ENCODE results near the gene FGF6. TPM values are rescaled to one million over a fixed set of nuclear protein-coding genes. Genes with fewer than 3 reads are reported as not detected.

Gene FGF6
- polyA plus RNA-seq, 1 of the 3 experiments (the other 2 are of a cell fraction), result not detected

DNA sequence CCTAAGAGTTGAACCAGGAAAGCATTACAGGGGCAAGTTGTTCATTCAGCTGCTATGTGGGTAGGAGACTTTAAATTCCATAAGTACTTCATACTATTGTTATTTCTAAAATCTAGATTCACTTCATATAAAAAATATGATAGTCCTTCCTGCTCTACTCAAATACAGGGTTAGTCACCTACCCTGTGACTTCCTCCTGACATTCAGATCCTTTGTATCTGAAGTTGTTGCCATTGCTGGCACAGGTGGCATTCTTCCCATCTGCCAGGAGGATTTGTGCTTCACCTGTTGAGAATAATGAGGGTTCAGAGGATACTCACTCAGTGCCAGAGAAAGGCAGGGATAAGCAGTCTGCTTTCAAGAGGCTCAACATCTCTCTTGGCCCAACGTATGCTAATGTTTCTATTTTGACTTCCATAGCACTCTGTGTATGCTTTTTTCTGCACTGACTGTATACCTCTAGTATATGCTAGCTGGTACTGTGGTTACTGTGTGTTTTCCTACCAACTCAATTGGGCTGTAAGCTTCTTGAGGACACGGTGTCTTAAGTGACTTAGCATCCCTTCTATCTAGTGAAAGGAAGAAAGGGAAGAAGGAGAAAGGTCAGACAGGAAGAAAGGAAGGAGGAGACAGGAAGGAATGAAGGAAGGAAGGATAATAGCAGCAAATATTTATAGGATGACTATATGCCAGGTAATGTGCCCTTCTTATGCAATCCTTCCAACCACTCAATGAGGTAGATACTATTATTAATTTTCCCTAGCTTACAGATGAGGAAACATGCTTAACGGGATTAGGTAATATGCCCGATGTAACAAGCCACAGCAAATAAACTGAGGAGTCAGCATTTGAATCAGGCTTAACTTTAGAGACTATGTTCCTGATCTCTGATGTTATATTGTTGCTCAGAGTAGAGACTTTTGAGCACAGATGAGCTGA lies 38.5 kb upstream of the FGF6 start (continued):
- TF ChIP-seq, protein P1, sequence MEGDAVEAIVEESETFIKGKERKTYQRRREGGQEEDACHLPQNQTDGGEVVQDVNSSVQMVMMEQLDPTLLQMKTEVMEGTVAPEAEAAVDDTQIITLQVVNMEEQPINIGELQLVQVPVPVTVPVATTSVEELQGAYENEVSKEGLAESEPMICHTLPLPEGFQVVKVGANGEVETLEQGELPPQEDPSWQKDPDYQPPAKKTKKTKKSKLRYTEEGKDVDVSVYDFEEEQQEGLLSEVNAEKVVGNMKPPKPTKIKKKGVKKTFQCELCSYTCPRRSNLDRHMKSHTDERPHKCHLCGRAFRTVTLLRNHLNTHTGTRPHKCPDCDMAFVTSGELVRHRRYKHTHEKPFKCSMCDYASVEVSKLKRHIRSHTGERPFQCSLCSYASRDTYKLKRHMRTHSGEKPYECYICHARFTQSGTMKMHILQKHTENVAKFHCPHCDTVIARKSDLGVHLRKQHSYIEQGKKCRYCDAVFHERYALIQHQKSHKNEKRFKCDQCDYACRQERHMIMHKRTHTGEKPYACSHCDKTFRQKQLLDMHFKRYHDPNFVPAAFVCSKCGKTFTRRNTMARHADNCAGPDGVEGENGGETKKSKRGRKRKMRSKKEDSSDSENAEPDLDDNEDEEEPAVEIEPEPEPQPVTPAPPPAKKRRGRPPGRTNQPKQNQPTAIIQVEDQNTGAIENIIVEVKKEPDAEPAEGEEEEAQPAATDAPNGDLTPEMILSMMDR (IDR thresholded peaks at IDR 0.05), result no peak

DNA sequence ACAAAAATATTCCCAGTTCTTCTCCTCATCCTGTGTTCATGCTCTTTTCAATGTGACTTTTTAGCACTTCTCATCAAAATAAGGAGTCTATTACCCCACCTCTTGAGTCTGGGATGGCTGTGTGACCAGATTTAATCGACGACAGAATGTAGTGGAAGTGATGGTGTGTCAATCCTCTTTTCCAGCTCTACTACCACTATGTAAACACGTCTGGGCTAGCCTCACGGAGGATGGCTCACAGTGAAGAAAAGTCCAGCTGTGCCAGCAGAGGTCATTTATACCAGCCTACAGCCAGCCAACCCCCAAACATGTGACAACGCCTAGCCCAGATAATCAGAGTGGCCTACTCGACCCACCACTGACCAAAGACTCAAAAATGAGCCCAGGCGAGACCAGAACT lies 37.3 kb upstream of the FGF6 start:
- H3K9me3 ChIP-seq, result no peaks in the 10 kb centered on the region
- no peaks in the 10 kb centered on the region; a peak in 1 of 4 replicates for H3K4me1 ChIP-seq (ENCODE audit: control insufficient read depth in 1 of 2, insufficient read depth in 2 of 2, low read depth in 1 of 2, low read length in 1 of 2)
- no peak overlapping the region for H2AFZ ChIP-seq (ENCODE audit: low read depth)
- H3K9ac ChIP-seq, result no peak overlapping the region
- no peaks in the 10 kb centered on the region for H4K20me1 ChIP-seq (ENCODE audit: insufficient read depth)
- TF ChIP-seq ELF1 (IDR thresholded peaks at IDR 0.05), result no peak
- TF ChIP-seq TEAD4 (IDR thresholded peaks at IDR 0.05; ENCODE audit: borderline replicate concordance, insufficient read depth), result no peak
- TF ChIP-seq EP300 (IDR thresholded peaks at IDR 0.05; ENCODE audit: borderline replicate concordance in 1 of 2, low read depth in 1 of 2, low read length in 1 of 2), result no peak
- no peak for TF ChIP-seq YY1 (IDR thresholded peaks at IDR 0.05; ENCODE audit: low read depth)
- TF ChIP-seq EZH2phosphoT487 (IDR thresholded peaks at IDR 0.05; ENCODE audit: borderline replicate concordance, low read depth), result no peak
- TF ChIP-seq FOSL2 (IDR thresholded peaks at IDR 0.05; ENCODE audit: borderline replicate concordance, low read depth), result no peak
- TF ChIP-seq CHD2 (IDR thresholded peaks at IDR 0.05; ENCODE audit: low read length, partially characterized antibody), result no peak
- no peak for TF ChIP-seq TAF1 (IDR thresholded peaks at IDR 0.05; ENCODE audit: borderline replicate concordance, low read depth, low read length)
- no peak for TF ChIP-seq RFX5 (IDR thresholded peaks at IDR 0.05; ENCODE audit: low read length)
- no peak for TF ChIP-seq SIN3A (IDR thresholded peaks at IDR 0.05; ENCODE audit: borderline replicate concordance, low read depth, low read length)
- TF ChIP-seq, protein P1 (IDR thresholded peaks at IDR 0.05), result no peak
- no peak for TF ChIP-seq TCF12 (IDR thresholded peaks at IDR 0.05)
- no peak for TF ChIP-seq NRF1 (IDR thresholded peaks at IDR 0.05; ENCODE audit: low read depth, low read length)
- TF ChIP-seq SMC3 (IDR thresholded peaks at IDR 0.05; ENCODE audit: low read depth, low read length), result no peak
- TF ChIP-seq, protein P2, sequence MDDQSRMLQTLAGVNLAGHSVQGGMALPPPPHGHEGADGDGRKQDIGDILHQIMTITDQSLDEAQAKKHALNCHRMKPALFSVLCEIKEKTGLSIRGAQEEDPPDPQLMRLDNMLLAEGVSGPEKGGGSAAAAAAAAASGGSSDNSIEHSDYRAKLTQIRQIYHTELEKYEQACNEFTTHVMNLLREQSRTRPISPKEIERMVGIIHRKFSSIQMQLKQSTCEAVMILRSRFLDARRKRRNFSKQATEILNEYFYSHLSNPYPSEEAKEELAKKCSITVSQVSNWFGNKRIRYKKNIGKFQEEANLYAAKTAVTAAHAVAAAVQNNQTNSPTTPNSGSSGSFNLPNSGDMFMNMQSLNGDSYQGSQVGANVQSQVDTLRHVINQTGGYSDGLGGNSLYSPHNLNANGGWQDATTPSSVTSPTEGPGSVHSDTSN (IDR thresholded peaks at IDR 0.05), result no peak
- TF ChIP-seq, protein P3, sequence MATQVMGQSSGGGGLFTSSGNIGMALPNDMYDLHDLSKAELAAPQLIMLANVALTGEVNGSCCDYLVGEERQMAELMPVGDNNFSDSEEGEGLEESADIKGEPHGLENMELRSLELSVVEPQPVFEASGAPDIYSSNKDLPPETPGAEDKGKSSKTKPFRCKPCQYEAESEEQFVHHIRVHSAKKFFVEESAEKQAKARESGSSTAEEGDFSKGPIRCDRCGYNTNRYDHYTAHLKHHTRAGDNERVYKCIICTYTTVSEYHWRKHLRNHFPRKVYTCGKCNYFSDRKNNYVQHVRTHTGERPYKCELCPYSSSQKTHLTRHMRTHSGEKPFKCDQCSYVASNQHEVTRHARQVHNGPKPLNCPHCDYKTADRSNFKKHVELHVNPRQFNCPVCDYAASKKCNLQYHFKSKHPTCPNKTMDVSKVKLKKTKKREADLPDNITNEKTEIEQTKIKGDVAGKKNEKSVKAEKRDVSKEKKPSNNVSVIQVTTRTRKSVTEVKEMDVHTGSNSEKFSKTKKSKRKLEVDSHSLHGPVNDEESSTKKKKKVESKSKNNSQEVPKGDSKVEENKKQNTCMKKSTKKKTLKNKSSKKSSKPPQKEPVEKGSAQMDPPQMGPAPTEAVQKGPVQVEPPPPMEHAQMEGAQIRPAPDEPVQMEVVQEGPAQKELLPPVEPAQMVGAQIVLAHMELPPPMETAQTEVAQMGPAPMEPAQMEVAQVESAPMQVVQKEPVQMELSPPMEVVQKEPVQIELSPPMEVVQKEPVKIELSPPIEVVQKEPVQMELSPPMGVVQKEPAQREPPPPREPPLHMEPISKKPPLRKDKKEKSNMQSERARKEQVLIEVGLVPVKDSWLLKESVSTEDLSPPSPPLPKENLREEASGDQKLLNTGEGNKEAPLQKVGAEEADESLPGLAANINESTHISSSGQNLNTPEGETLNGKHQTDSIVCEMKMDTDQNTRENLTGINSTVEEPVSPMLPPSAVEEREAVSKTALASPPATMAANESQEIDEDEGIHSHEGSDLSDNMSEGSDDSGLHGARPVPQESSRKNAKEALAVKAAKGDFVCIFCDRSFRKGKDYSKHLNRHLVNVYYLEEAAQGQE (IDR thresholded peaks at IDR 0.05; ENCODE audit: low read depth, low read length), result no peak
- TF ChIP-seq GATA2 (CRISPR knock-in tag; IDR thresholded peaks at IDR 0.05), result no peak
- TF ChIP-seq FOXM1 (IDR thresholded peaks at IDR 0.05; ENCODE audit: low read depth), result no peak
- H3F3A ChIP-seq (replicated peaks; ENCODE audit: insufficient read depth), result no peaks in the 10 kb centered on the region
- ChIA-PET POLR2A (no interaction called here), CTCF (interaction anchor here (1.4 to 1.8 kb wide), 3 partner anchors 16 to 176 kb away, joined by 3 to 4 read pairs (median 4); no protein-coding TSS in a partner anchor)
- no peak overlapping the region for H3K4me2 ChIP-seq
- H3K36me3 ChIP-seq (replicated peaks in 1 of 2; ENCODE audit: control insufficient read depth in 1 of 2, insufficient read depth in 2 of 2, low read length in 1 of 2), result peaks cover 0 to 3% of the 10 kb centered on the region in 2 experiments
- H3K27ac ChIP-seq (ENCODE audit: low read depth in 2 of 2, low read length in 1 of 2), result no peak overlapping the region
- H3K27me3 ChIP-seq (ENCODE audit: insufficient read depth), result no peaks in the 10 kb centered on the region
- 55% methylated on average over 7 of the region's 7 CpGs for WGBS (ENCODE audit: low lambda C conversion rate)
- no peak for DNase-seq
- H3K4me3 ChIP-seq (ENCODE audit: low read depth in 2 of 2, low read length in 1 of 2), result no peak overlapping the region
- no peaks in the 10 kb centered on the region for H3K9me2 ChIP-seq
- no peaks in the 10 kb centered on the region for H3K79me2 ChIP-seq (ENCODE audit: insufficient read depth)
